Measurements from ENCODE around the gene BCAS4. TPM values are rescaled to one million over a fixed set of nuclear protein-coding genes. Genes with fewer than 3 reads are reported as not detected.

BCAS4 gene
- total RNA-seq, 1 experiment from 2014 or later, result 4.4 TPM

DNA sequence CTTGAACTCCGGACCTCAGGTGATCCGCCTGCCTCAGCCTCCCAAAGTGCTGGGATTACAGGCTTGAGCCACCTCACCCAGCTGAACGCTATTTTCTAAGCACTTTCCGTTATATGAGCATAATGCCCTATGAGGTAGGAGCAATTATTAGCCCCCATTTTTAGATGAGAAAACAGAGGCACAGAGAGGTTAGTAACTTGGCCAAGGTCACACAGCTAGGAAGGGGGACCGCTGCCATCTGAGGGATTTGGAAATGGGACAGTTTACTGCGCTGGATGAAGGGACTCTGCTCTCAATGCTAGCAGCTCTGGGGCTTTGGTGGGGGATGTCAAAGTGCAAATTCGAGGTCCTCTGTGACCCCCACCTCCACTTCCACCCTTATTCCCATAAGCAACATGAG lies 62.5 kb downstream of the BCAS4 start:
- DNase-seq (ENCODE audit: low read depth, low spot score), result no peak
- in situ Hi-C loops (cut with HindIII; ENCODE audit: low pct_unique_long_range_greater_than_20kb, low sequenced_read_pairs), result no loop called here

DNA sequence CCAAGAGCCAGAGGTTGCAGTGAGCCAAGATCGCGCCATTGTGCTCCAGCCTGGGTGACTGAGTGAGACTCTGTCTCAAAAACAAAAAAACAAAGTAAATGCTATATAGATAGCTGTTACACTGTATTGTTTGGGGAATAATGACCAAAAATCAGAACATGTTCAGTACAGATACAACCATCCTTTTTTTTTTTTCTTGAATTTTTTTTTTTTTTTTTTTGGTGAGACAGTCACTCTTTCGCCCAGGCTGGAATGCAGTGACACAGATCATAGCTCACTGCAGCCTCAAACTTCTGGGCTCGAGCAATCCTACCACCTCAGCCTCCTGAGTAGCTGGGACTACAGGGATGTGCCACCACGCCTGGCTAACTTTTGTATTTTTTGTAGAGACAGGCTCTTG lies 63.7 kb downstream of the BCAS4 start:
- DNase-seq (ENCODE audit: low read depth, low spot score), result no peak
- in situ Hi-C loops (cut with HindIII; ENCODE audit: low pct_unique_long_range_greater_than_20kb, low sequenced_read_pairs), result no loop called here

DNA sequence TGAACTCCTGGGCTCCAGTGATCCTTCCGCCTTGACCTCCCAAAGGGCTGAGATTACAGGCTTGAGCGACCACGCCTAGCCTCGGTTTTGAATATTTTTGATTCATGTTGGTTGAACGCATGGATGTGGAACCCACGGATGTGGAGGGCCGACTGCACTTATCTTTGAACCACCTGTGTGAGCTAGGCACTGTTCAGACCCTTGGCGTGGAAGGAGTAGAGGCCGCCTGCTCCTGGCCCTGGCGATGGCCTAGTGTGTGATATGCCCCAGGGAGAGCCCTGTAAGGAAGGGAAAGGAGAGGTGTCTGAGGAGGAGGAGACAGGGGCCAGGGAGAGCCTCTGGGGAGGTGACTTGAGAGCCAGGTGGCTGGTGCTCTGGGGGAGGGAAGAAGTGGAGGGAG lies 64.3 kb downstream of the BCAS4 start:
- DNase-seq (ENCODE audit: low read depth, low spot score), result no peak
- in situ Hi-C loops (cut with HindIII; ENCODE audit: low pct_unique_long_range_greater_than_20kb, low sequenced_read_pairs), result no loop called here

DNA sequence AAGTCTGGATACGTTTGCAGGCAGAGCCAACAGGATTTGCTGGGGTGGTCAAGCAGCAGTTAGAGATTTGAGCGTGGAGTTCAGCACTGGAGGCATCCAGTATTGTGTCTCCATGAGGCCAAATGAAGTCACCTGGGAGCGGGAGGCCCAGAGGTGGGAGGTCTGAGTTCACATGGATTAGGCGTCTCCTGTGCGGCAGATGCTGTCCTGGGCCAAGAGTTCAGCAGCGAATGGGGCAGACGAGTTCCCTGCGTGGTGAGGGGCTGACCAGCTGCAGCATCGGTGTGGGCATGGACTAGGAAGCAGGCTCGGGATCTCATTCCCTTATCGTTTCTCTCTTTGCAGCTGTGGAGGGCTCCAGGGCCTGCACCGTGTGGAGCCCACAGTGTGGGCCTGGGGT lies 66.2 kb downstream of the BCAS4 start:
- DNase-seq (ENCODE audit: low read depth, low spot score), result no peak
- in situ Hi-C loops (cut with HindIII; ENCODE audit: low pct_unique_long_range_greater_than_20kb, low sequenced_read_pairs), result no loop called here

DNA sequence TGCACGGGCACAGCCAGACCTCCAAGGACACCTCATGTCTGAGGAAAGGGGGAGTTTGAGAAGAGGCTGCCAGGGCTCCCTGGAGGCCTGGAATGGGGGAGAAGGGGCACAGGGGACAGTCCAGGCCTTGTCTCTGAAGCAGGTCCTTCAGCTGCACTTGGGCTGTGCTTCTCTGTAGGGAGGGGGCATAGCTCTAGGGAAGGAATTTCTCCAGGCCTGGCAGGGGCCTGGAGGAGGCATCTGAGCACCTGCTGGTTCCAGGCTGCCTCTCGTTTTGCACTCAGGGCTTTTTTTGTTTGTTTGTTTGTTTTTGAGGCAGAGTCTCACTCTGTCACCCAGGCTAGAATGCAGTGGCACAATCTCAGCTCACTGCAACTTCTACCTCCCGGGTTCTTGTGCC lies 67.7 kb downstream of the BCAS4 start:
- in situ Hi-C loops (cut with HindIII; ENCODE audit: low pct_unique_long_range_greater_than_20kb, low sequenced_read_pairs), result no loop called here
- DNase-seq (ENCODE audit: low read depth, low spot score), result no peak

DNA sequence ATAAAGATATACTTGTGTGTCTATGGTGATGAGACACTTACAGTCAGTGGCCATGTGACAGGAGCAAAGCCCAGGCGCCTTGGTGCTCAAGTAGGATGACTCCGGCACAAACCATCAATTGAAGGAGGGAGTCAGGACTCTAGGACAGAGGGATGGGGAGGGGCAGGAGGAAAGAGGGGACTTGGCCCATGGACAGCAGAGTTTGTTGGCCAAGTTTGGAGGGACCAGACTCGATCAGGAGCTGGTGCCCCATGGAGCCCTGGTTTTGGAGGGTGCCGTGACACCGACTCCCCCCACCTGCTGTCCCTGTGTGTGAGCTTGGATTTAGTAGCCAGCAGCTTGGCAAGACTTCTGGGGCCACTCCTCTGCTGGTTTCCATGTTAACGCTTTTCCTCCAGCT lies 70.3 kb downstream of the BCAS4 start:
- DNase-seq (ENCODE audit: low read depth, low spot score), result no peak
- in situ Hi-C loops (cut with HindIII; ENCODE audit: low pct_unique_long_range_greater_than_20kb, low sequenced_read_pairs), result no loop called here

DNA sequence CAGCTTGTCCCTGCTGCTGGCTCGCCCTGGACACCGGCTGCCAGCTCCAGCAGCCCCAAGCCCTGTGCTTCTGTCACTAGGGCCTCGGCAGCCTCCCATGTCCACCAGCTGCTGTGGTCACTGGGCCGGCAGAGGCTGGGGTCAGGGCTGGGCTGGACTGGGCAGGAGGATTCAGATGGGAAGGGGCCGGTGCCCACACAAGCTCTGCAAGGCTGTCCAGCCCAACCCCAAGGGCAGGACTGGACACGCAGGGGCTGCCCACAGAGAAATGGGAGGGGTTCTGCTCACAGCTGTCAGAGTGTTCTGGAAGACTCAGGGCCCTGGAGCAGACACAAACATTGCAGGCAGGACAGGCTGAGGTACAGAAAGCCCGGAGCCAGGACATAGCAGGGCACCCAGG lies 70.7 kb downstream of the BCAS4 start:
- no peak for DNase-seq (ENCODE audit: low read depth, low spot score)
- in situ Hi-C loops (cut with HindIII; ENCODE audit: low pct_unique_long_range_greater_than_20kb, low sequenced_read_pairs), result no loop called here

DNA sequence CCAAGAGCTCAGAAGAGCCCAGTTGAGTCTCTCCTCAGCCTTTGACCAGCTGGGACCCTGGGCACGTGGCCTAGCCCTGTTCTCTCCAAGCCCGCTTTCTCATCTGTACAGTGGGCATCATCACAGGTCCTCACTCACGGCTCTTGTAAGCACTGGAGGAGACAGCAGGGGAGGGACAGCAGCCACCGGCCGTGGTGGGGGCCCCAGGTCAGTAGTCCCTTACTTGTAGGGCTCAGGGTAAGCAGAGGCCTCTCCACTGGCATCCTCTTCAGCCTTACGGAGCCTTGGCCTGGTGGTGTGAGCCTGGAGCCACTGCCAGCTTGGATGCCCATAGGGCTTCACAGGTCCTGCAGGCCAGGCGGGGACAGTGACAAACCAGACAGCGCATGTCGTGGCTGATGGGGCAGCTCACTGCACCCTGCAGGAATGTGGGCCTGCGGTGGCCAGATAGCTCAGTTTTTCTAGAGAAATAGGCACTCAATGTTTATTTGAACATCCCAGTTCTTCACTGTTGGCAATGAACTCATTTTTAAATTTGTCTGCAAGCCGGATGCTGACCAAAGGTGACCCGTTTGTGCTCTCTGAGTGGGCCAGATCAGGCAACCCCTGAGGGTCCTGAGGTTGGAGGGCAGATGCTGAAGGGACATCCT lies 71.3 kb downstream of the BCAS4 start:
- no peak for DNase-seq (ENCODE audit: low read depth, low spot score)
- in situ Hi-C loops (cut with HindIII; ENCODE audit: low pct_unique_long_range_greater_than_20kb, low sequenced_read_pairs), result no loop called here

DNA sequence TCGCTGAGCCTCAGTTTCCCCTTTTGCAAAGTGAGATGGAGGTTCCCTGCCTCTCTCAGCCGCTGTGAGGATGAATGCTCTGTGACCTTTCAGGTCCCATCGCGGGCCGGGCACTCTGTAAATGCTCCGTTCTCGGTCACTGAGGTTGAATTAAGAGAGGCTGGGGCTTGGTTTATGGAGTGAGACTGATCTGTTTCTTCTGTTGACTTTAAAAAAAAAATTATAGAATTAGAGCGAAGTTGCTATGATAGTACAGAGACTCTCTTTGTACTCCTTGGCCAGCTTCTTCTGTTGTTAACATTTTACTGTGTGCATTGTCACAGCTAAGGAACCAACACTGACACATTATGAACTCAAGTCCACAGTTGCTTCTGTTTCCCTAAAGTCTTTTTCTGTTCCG lies 72.0 kb downstream of the BCAS4 start:
- in situ Hi-C loops (cut with HindIII; ENCODE audit: low pct_unique_long_range_greater_than_20kb, low sequenced_read_pairs), result no loop called here
- no peak for DNase-seq (ENCODE audit: low read depth, low spot score)

DNA sequence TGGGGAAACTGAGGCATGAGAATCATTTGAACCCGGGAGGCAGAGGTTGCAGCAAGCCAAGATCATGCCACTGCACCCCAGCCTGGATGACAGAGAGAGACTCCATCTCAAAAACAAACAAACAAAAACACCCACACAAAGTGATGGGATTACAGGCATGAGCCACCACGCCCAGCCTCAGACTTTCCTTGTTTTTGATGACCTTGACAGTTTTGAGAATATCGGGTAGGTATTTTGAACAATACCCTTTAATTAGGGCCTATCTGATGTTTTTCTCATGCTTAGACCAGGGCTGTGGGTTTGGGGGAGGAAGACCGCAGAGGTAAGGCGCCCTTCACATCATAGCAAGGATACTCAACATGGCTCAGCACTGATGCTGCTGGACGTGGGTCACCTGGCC lies 72.9 kb downstream of the BCAS4 start:
- no peak for DNase-seq (ENCODE audit: low read depth, low spot score)
- in situ Hi-C loops (cut with HindIII; ENCODE audit: low pct_unique_long_range_greater_than_20kb, low sequenced_read_pairs), result no loop called here

DNA sequence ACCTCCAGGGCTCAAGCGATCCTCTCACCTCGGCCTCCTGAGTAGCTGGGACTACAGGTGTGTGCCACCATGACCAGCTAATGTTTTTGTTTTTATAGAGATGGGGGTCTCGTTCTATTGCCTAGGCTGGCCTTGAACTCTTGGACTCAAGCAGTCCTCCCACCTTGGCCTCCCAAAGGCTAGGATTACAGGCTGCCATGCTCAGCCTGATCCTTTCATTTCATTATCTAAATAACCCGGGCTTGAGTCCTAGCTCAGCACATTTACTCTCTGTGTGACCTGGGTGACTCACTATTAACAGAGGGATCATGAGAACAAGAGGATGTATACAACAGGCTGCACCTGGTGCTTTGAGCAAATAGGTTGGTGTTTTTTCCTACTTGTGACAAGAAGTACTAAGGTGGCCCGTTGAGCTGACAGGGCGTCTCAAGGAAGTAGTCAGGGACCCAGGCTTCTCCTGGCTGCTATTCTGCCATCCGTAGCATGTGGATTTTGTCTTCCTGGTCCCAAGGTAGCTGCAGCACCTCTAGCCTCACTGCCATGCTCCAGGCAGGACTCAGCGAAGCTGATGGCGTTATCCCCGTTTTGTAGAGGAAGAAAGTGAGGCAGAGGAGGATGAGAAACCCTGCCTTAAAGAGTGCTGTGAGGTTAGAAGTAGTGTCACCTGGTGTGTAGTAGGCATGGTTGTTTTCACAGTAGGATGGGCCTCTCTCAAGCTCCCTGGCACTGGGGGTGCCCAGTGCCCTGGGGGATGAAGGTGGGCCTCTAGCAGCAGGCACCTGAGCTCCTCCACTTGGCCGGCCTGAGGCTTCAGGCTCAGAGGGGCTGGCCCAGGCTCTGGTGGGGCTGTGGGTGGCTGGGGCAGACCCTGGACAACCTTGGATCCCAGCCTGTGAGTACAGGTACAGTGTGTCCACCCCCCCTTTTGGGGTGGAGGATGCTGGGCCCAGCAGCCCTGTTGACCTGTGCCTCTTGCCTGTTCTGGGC lies 73.9 kb downstream of the BCAS4 start:
- in situ Hi-C loops (cut with HindIII; ENCODE audit: low pct_unique_long_range_greater_than_20kb, low sequenced_read_pairs), result no loop called here
- DNase-seq (ENCODE audit: low read depth, low spot score), result no peak

DNA sequence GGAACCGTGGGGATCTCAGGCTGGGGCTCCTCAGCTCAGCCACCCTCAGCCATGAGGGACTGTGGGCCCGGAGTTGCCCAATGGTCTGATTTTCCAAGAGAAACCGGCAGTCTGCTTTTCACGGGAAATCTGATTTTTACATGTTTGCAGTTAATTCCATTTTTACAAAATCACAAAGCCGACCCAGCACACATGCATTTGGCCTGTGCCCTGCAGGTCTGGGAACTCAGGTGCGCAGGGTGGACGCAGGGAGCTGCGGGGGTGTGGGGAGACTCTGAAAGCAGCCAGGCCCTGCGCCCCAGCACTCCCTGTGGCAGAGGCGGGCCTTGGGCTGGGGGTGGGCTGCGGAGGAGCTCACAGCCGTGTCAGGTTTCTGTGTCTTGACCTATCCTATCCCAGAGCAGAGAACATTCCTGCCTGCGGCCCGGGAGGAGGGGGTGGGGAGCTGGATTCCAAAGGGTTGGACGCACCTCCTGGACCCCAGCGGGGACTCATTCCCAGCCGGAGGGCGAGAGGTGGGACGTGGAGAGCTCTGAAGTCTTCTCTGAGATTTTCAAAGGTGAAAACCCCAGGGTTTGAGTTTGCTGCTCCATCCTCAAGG lies 75.8 kb downstream of the BCAS4 start:
- in situ Hi-C loops (cut with HindIII; ENCODE audit: low pct_unique_long_range_greater_than_20kb, low sequenced_read_pairs), result no loop called here
- DNase-seq (ENCODE audit: low read depth, low spot score), result no peak

DNA sequence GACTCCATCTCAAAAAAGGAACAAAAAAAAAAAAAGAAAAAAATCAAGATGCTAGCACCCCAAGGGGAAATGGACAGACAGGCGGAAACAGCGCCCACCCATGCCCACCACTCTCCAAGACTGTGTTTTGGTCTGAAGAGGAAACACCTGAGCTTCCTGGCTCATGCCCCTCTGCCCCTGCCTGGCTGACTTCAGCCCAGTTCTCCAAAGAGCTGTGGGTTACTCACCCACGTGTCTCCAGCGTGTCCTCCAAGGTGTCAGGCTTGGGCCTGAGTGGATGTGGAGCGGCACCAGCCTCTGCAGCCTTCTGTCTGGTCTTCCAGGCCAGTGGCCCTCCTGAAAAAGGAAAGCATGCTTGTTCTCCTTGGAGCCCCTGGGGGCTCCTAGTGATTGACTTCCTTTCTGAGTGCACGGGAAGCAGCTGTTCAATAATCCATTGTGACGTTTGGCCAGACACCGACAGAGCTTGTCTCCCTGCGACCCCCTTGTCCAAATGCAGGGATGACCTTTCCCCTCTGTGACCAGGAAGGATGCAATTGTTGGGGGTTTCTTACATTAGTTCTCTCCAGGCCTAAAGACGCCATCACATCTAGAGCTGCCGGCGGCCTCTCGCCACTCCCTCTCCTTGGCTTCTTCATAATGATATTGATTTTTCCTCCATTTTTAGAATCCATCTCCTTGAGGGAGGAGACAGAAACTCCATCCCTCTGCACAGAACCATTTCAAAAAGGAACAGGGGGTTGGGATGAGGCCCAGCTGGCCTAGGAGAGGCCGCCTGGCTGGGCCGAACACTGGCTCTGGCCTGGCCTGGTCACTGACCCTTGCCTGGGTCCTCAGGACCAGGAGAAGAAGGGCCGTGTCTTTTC lies 77.9 kb downstream of the BCAS4 start:
- in situ Hi-C loops (cut with HindIII; ENCODE audit: low pct_unique_long_range_greater_than_20kb, low sequenced_read_pairs), result no loop called here
- no peak for DNase-seq (ENCODE audit: low read depth, low spot score)

DNA sequence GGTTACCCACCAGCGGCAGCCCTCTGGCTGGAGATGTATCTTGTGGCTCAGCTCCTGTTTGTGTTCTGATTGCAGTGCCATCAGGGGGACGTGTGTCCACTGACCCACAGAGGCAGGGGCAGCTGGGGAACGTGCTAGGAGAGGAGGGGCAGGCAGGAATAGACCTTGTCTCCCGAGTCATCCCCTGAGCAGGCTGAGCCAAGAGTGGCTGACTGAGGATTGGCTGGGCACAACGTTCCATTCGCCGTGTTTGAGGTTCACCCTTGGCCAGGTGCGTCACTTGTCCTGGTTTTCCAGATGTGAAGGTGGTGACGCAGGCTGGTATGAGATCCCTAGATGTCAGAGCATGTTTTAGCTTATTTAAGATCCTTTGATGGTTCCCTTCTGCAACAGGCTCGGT lies 78.7 kb downstream of the BCAS4 start:
- in situ Hi-C loops (cut with HindIII; ENCODE audit: low pct_unique_long_range_greater_than_20kb, low sequenced_read_pairs), result no loop called here
- no peak for DNase-seq (ENCODE audit: low read depth, low spot score)

DNA sequence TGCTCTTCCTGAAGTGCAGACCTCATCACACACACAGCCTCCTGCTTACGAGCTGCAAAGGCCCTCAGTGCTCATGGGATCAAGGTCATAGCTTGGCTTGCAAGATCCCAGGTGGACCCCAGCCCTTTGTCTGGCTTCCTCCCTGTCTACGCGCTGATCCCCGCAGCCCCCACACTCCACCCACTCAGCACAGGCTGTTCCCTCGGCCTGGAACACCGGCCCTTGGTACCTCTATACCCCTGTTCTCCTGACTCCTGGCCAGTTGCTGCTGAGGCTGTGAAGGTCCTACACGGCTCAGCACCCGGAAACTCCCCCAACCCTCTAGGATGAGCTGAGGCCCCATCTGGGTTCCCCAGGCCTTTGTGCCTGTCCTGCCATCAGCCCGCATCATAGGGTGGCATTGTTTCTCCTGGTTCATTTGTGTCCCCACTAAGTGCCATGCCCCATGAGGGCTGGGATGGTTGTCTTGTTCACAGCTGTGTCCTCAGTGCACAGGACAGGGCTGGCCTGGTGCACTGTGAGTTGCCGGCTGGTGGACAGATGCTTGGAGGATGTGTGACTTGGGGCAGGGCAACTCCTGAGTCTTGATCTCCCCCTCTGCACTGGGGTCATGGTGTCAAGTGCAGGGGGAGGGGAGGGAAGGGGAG lies 79.4 kb downstream of the BCAS4 start:
- DNase-seq (ENCODE audit: low read depth, low spot score), result no peak
- in situ Hi-C loops (cut with HindIII; ENCODE audit: low pct_unique_long_range_greater_than_20kb, low sequenced_read_pairs), result no loop called here

DNA sequence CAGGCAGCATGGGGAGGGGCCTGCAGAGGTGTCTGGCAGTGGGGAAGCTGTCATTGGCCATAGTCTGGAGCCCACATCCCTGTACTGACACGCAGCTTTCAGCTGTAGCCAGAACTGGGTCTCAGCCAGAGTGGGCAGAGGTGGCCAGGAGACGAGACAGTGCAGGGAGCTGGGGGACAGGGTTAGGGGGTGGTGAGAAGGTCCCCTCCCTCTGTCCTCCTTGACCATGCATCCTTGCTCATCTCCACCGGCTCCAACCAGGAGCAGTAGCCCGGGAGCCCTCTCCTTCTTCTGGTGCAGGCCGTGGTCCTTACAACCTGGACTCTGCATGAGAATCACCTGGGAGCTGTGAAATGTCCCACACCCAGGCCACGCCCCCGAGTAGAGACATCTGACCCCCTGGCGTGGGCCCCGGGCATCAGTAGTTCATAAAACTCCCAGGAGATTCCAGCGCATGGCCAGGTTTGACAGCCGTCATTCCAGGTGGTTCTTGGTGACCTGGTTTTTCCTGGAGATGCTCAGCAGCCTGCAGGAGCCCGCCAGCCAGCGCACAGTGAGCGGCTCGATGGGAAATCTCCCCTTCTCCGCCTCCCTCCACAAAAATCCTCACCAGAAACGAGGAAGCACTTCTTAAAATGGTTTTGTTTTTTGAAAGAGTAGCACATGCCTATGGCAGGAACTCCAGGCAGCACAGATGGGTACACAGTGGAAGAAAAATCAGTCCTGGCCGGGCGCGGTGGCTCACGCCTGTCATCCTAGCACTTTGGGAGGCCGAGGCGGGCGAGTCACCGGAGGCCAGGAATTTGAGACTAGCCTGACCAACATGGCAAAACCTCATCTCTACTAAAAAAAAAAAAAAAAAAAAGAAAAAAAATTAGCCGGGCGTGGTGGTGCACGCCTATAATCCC lies 80.2 kb downstream of the BCAS4 start:
- in situ Hi-C loops (cut with HindIII; ENCODE audit: low pct_unique_long_range_greater_than_20kb, low sequenced_read_pairs), result no loop called here

More for the DNA sequence above, 80.2 kb downstream of the BCAS4 start:
- DNase-seq (ENCODE audit: low read depth, low spot score), result no peak
